GM21786 (cell line): ENCODE results near the gene DENND1C.

Source experiments
- ATAC-seq: cut with Tn5 transposase; IDR thresholded peaks from one replicate; pipeline ENCODE4 v1.9.1; 2021; ENCODE audit not compliant: unreplicated experiment

The DENND1C gene

GRCh38 chr19:6479836-6480398 lies 1.7 kb downstream of the DENND1C start:
- no peak for ATAC-seq

- no peak for ATAC-seq
These were observed 2.8 kb downstream of the DENND1C start for GRCh38 chr19:6478815-6479214.

- ATAC-seq, result no peak
These were observed 4.6 kb downstream of the DENND1C start for GRCh38 chr19:6476896-6477431.

- no peak for ATAC-seq
These were observed 5.3 kb downstream of the DENND1C start for GRCh38 chr19:6476155-6476895.

- no peak for ATAC-seq
These were observed 6.1 kb downstream of the DENND1C start for GRCh38 chr19:6475321-6476108.

GRCh38 chr19:6473647-6474046 lies 7.9 kb downstream of the DENND1C start:
- ATAC-seq, result no peak

- ATAC-seq, result no peak
These were observed 8.9 kb downstream of the DENND1C start for GRCh38 chr19:6472713-6473112.

- no peak for ATAC-seq
These were observed 10.5 kb downstream of the DENND1C start for GRCh38 chr19:6471076-6471475.

GRCh38 chr19:6470173-6470572 lies 11.4 kb downstream of the DENND1C start:
- no peak for ATAC-seq

GRCh38 chr19:6467384-6467783 lies 14.2 kb downstream of the DENND1C start:
- no peak for ATAC-seq

- no peak for ATAC-seq
These were observed 14.9 kb downstream of the DENND1C start for GRCh38 chr19:6466526-6467248.

GRCh38 chr19:6465663-6466062 lies 15.9 kb downstream of the DENND1C start:
- ATAC-seq, result no peak

GRCh38 chr19:6465006-6465405 lies 16.6 kb downstream of the DENND1C start:
- no peak for ATAC-seq

- no peak for ATAC-seq
These were observed 17.3 kb downstream of the DENND1C start, which contains the start of gene CRB3 for GRCh38 chr19:6464070-6464873. Gene CRB3, plus strand, starts transcription at chr19:6464271. Its CDS starts 431 bp downstream, at chr19:6464702.

- ATAC-seq, result peak; percentile 60
These were observed 21.3 kb downstream of the DENND1C start for GRCh38 chr19:6460099-6460884.

- ATAC-seq, result no peak
These were observed 22.1 kb downstream of the DENND1C start, which contains the start of gene SLC25A23 for GRCh38 chr19:6459262-6460098. Gene SLC25A23, minus strand, starts transcription at chr19:6459792. Its CDS starts 164 bp downstream, at chr19:6459628.

GRCh38 chr19:6458695-6459261 lies 22.8 kb downstream of the DENND1C start:
- ATAC-seq, result no peak
